Esophagus muscularis mucosa (tissue), 4 donors: ENCODE results near the gene SLCO4A1. TPM values are rescaled to one million over a fixed set of nuclear protein-coding genes. Genes with fewer than 3 reads are reported as not detected.

Source experiments
- DNase-seq: peaks from one replicate; pipeline ENCODE4 v3.0.0-alpha.2; 2017; ENCODE audit errors: extremely low spot score
- H3K27ac ChIP-seq, 4 donors: fragments of 200-600 bp; sonication (generic); replicated peaks in 1 of 4; 1 replicate in 3 of 4; 2 replicates in 1 of 4; pipeline ENCODE4 v1.5.1; 2016 to 2019; ENCODE audit warnings: mild to moderate bottlenecking in 1 of 4
- H3K27me3 ChIP-seq, 4 donors: fragments of 200-600 bp; sonication (generic); one replicate each; pipeline versions ENCODE4 v1.5.1 to v1.6.0; 2016 to 2019
- H3K36me3 ChIP-seq, 4 donors: fragments of 200-600 bp; sonication (generic); one replicate each; pipeline ENCODE4 v1.5.1; 2016 to 2019
- H3K4me1 ChIP-seq, 4 donors: fragments of 200-600 bp; sonication (generic); one replicate each; pipeline ENCODE4 v1.5.1; 2016 to 2019
- H3K4me3 ChIP-seq, 4 donors: fragments of 200-600 bp; sonication (generic); 1 replicate in 2 of 4; 2 replicates in 2 of 4; pipeline ENCODE4 v1.5.1; 2016 to 2019; ENCODE audit warnings: mild to moderate bottlenecking in 4 of 4, moderate library complexity in 1 of 4
- H3K9me3 ChIP-seq, 4 donors: fragments of 200-600 bp; sonication (generic); 1 replicate in 3 of 4; 2 replicates in 1 of 4; pipeline ENCODE4 v1.5.1; 2016 to 2019
- EP300 ChIP-seq: sonication (generic); formaldehyde crosslinking; IDR thresholded peaks from one replicate; pipeline ENCODE4 v1.6.1; 2017; ENCODE audit warnings: antibody characterized with exemption
- POLR2A ChIP-seq: fragments of 450-650 bp; IDR thresholded peaks from one replicate; pipeline ENCODE4 v1.6.1; 2017; ENCODE audit warnings: antibody characterized with exemption, moderate library complexity, mild to moderate bottlenecking, low read depth
- POLR2AphosphoS5 ChIP-seq, 2 donors: sonication (generic); formaldehyde crosslinking; IDR thresholded peaks; one replicate each; pipeline ENCODE4 v1.6.1; 2017; ENCODE audit warnings: antibody characterized with exemption in 2 of 2
- WGBS: methylation state at CpG from one replicate; pipeline ENCODE4 v1.1.5; 2018; 5-methylcytosine and 5-hydroxymethylcytosine counted together
- intact Hi-C: fragments of 100-400 bp; cut with DNase I; formaldehyde crosslinking; loops from one replicate; pipeline ENCODE4 v1.15.1; 2023
- total RNA-seq, 4 donors: library from RNA; depleted of rRNA; stranded (reverse); fragments of >200 nt; gene quantifications; one replicate each; pipeline versions ENCODE4 v1.1.0 to v1.2.1, GENCODE V29; 2016
- TF ChIP-seq, protein P1 (sequence below), 3 experiments: fragments of 200-600 bp in 2 of 3; fragments of 450-650 bp in 1 of 3; sonication (generic) in 2 of 3; IDR thresholded peaks; one replicate each; pipeline ENCODE4 v1.5.1; 2017 to 2019; ENCODE audit warnings: antibody characterized with exemption in 3 of 3, mild to moderate bottlenecking in 2 of 3, moderate library complexity in 1 of 3

Gene SLCO4A1
- total RNA-seq, 4 donors from 2014 or later, result 10.0 to 42.4 (median 30.1) TPM

DNA sequence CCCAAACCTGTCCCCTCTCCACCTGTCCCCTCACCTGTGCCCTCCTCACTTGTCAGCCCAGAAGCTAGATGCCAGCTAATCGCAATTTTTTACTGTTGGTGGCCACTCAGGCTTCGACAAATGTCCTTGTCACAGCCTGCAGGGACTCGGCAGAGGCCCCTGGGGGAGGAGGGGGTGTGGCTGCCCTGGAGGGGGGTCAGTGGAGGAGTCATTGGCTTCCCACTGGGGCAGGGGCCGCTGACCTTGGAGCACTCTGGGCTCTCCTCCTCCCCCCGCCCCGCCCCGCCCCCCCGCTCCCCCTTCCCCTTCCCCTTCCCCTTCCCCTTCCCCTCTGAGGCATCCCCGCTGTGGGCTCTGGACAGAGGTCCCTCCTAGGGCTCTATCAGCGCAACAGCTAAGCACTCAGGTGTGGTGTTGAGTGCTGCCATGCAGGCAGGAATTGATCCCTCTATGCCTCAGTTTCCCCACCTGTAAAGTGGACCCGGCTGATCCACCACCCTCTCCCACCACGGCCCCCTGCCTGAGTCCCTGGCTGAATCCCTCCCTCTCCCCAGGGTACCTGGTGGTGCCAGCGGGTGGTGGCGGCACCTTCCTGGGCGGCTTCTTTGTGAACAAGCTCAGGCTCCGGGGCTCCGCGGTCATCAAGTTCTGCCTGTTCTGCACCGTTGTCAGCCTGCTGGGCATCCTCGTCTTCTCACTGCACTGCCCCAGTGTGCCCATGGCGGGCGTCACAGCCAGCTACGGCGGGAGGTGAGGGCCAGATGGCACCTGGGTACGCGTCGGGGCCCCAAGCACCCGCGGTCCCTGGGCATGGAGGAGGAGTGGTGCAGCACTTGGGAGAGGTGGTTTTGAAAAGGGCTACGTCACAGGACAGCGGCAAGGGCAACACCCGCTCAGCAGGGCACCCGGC is 23.8 kb downstream of the SLCO4A1 start:
- H3K4me3 ChIP-seq, result no peak overlapping the region
- peaks cover 0 to 88% (median 9%) of the 10 kb centered on the region in 4 donors for H3K36me3 ChIP-seq
- peaks cover 14 to 40% (median 16%) of the 10 kb centered on the region in 4 donors for H3K4me1 ChIP-seq
- DNase-seq, result no peak
- intact Hi-C loops, result no loop called here
- TF ChIP-seq POLR2A (no peak), EP300 (no peak), POLR2AphosphoS5 (IDR thresholded peaks at IDR 0.05) (no peak)
- TF ChIP-seq, protein P1, sequence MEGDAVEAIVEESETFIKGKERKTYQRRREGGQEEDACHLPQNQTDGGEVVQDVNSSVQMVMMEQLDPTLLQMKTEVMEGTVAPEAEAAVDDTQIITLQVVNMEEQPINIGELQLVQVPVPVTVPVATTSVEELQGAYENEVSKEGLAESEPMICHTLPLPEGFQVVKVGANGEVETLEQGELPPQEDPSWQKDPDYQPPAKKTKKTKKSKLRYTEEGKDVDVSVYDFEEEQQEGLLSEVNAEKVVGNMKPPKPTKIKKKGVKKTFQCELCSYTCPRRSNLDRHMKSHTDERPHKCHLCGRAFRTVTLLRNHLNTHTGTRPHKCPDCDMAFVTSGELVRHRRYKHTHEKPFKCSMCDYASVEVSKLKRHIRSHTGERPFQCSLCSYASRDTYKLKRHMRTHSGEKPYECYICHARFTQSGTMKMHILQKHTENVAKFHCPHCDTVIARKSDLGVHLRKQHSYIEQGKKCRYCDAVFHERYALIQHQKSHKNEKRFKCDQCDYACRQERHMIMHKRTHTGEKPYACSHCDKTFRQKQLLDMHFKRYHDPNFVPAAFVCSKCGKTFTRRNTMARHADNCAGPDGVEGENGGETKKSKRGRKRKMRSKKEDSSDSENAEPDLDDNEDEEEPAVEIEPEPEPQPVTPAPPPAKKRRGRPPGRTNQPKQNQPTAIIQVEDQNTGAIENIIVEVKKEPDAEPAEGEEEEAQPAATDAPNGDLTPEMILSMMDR (IDR thresholded peaks at IDR 0.05), result no peak
- no peaks in the 10 kb centered on the region for H3K9me3 ChIP-seq
- 74% methylated on average over 8 of the region's 33 CpGs for WGBS
- peaks cover 0 to 24% (median 0%) of the 10 kb centered on the region in 4 donors for H3K27me3 ChIP-seq
- no peak overlapping the region for H3K27ac ChIP-seq

DNA sequence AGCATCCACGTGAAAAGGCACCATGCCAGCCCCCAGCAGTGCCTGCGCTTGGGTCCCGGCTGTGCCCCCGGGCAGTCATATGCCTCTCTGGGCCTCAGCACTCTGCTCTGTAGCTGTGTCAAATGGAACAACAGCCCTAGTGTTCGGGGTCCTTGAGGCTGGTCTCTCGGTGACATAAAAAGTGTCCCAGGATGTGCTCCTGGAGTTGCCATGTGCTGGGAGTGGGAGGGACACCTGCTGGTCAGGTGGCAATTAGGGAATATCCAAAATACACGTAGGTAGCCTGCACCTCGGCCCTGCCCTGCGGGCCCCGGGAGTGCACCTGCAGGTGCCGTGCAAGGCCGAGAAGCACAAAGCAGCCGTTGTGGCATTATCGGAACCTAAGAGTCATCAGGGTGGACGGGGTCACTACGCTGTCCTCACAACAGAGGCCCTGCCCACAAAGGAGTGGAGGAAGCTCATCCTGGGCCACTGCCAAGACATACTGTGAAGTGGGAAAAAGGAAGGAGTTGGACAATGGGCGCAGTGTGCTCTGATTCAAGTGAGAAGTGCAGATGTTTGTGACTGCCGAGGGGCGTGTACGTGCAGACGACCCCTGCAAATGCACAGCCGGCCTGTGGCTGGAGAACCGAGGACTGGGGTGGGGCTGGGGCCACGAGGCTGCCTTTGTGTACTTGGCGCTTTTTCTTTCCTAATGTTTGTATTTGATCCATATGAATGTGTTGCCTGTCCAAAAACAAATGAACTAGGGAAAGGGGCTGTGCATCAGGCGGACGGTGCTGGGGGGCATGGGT is 24.6 kb downstream of the SLCO4A1 start:
- 64% methylated on average over 23 of the region's 27 CpGs for WGBS
- DNase-seq, result no peak

DNA sequence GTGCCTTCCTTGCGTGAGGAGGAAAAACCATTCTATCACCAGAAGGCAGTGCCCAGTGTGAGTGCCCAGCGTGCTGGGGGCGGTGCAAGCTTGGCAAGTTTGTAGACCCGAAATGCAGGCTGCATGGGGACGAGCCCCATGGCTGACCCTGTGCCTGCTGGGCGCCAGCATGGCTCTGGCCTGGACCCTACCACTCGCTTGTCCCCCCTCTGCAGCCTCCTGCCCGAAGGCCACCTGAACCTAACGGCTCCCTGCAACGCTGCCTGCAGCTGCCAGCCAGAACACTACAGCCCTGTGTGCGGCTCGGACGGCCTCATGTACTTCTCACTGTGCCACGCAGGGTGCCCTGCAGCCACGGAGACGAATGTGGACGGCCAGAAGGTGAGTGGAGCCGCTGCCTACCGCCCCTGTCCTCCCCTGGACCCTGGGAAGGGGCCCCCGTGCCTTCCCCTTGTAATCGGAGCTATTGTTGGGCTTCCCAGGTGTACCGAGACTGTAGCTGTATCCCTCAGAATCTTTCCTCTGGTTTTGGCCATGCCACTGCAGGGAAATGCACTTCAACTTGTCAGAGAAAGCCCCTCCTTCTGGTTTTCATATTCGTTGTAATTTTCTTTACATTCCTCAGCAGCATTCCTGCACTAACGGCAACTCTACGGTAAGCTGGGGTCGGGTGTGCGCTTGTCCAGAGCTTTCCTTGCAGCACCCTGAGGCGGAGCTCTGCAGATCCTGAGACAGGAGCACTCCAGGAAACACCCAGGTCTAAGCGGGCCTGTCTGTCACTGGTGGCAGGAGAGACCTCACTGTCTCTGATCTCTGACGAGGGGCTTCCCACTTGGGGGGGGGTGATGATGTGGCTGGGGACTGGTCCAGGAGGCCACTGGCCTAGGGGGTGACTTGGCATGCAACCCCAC is 25.5 kb downstream of the SLCO4A1 start:
- intact Hi-C loops, result loop anchor here (1.0 to 2.0 kb wide), 2 partner anchors 124 to 141 kb away; no protein-coding TSS in a partner anchor
- H3K4me1 ChIP-seq, result peaks cover 14 to 28% (median 16%) of the 10 kb centered on the region in 4 donors
- H3K4me3 ChIP-seq, result no peak overlapping the region
- no peaks in the 10 kb centered on the region for H3K9me3 ChIP-seq
- no peak overlapping the region for H3K27ac ChIP-seq
- WGBS, result 85% methylated on average over 22 of the region's 30 CpGs
- H3K27me3 ChIP-seq, result peaks cover 0 to 20% (median 0%) of the 10 kb centered on the region in 4 donors
- no peak for DNase-seq
- peaks cover 0 to 87% (median 7%) of the 10 kb centered on the region in 4 donors for H3K36me3 ChIP-seq
- TF ChIP-seq, protein P1 (IDR thresholded peaks at IDR 0.05), result no peak
- no peak for TF ChIP-seq POLR2A
- no peak for TF ChIP-seq EP300
- no peak for TF ChIP-seq POLR2AphosphoS5 (IDR thresholded peaks at IDR 0.05)

More for the DNA sequence above, 24.6 kb downstream of the SLCO4A1 start:
- peaks cover 0 to 87% (median 7%) of the 10 kb centered on the region in 4 donors for H3K36me3 ChIP-seq
- peaks cover 0 to 20% (median 0%) of the 10 kb centered on the region in 4 donors for H3K27me3 ChIP-seq
- no peak overlapping the region for H3K4me3 ChIP-seq
- H3K4me1 ChIP-seq, result peaks cover 14 to 36% (median 16%) of the 10 kb centered on the region in 4 donors
- H3K9me3 ChIP-seq, result no peaks in the 10 kb centered on the region
- TF ChIP-seq POLR2A (no peak), POLR2AphosphoS5 (IDR thresholded peaks at IDR 0.05) (no peak), EP300 (no peak)
- TF ChIP-seq, protein P1 (IDR thresholded peaks at IDR 0.05), result no peak
- intact Hi-C loops, result no loop called here
- no peak overlapping the region for H3K27ac ChIP-seq

DNA sequence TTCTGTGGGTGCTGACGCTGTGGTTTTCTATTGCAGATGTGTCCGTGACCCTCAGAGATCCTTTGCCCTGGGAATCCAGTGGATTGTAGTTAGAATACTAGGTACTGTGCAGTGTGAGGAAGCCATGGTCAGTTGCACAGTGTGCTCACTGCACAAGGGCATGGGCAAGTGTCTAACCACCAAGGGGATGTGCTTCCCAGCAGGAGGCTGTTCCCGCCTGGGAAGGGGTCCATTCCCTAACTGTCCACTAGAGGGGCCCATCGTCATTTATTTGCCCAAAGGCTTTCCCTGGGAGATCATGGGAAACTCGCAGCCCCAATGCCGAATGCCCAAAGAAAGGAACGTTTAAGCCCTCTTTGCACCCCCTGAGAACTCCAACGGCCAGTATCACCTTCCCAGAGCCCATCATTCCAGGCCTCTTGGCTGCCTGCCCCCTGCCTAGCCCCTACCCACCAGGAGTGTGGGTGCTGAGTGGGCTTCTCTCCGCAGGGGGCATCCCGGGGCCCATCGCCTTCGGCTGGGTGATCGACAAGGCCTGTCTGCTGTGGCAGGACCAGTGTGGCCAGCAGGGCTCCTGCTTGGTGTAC is 26.2 kb downstream of the SLCO4A1 start:
- DNase-seq, result no peak
- H3K4me1 ChIP-seq, result peaks cover 14 to 24% (median 16%) of the 10 kb centered on the region in 4 donors
- no peak overlapping the region for H3K27ac ChIP-seq
- peak in 1 of 2 donors; percentile 41 for TF ChIP-seq POLR2AphosphoS5 (IDR thresholded peaks at IDR 0.05)
- TF ChIP-seq, protein P1 (IDR thresholded peaks at IDR 0.05), result peak; percentile 88 to 95 (median 91)
- TF ChIP-seq EP300, result no peak
- no peak overlapping the region for H3K4me3 ChIP-seq
- WGBS, result 20% methylated on average over 8 of the region's 13 CpGs
- H3K27me3 ChIP-seq, result peaks cover 0 to 22% (median under 1%) of the 10 kb centered on the region in 4 donors
- H3K36me3 ChIP-seq, result peaks cover 0 to 81% (median 5%) of the 10 kb centered on the region in 4 donors
- H3K9me3 ChIP-seq, result no peaks in the 10 kb centered on the region
- intact Hi-C loops, result loop anchor here (1.0 to 2.0 kb wide), 2 partner anchors 123 to 140 kb away; no protein-coding TSS in a partner anchor
